Trophoblast cell (in vitro differentiated cells and primary cell): ENCODE data around the gene CTR9.
A peak's percentile ranks its signal among the peaks of the same experiment; 100 is the strongest.

ENCODE experiments used
- DNase-seq, 2 donors: peaks; one replicate each; pipeline ENCODE4 v3.0.0-alpha.2; 2016
- H2AFZ ChIP-seq: 2 replicates; pipeline ENCODE4 v1.6.1; 2013; ENCODE audit warnings: low read length, moderate library complexity, mild to moderate bottlenecking; ENCODE audit not compliant: insufficient read depth, poor library complexity
- H2AK5ac ChIP-seq: 2 replicates; pipeline ENCODE4 v1.6.1; 2013; ENCODE audit warnings: mild to moderate bottlenecking, low read length
- H2BK120ac ChIP-seq: 2 replicates; pipeline ENCODE4 v1.6.1; 2013; ENCODE audit warnings: low read length, mild to moderate bottlenecking, moderate library complexity; ENCODE audit not compliant: insufficient read depth, poor library complexity
- H2BK12ac ChIP-seq: 2 replicates; pipeline ENCODE4 v1.6.1; 2013; ENCODE audit warnings: mild to moderate bottlenecking, low read length, moderate library complexity
- H2BK5ac ChIP-seq: 2 replicates; pipeline ENCODE4 v1.6.1; 2013; ENCODE audit warnings: low read length, low read depth, moderate library complexity, mild to moderate bottlenecking; ENCODE audit not compliant: poor library complexity
- H3K14ac ChIP-seq: 2 replicates; pipeline ENCODE4 v1.6.1; 2013; ENCODE audit warnings: mild to moderate bottlenecking, low read length
- H3K18ac ChIP-seq: 2 replicates; pipeline ENCODE4 v1.6.1; 2013; ENCODE audit warnings: mild to moderate bottlenecking, low read length
- H3K23ac ChIP-seq: 2 replicates; pipeline ENCODE4 v1.6.1; 2013; ENCODE audit warnings: low read length
- H3K27ac ChIP-seq: 2 replicates; pipeline ENCODE4 v1.5.1; 2013; ENCODE audit warnings: low read depth, mild to moderate bottlenecking, inconsistent platforms, low read length, moderate library complexity
- H3K27me3 ChIP-seq: 2 replicates; pipeline ENCODE4 v1.6.1; 2013; ENCODE audit warnings: inconsistent platforms, mild to moderate bottlenecking, low read length, moderate library complexity; ENCODE audit not compliant: insufficient read depth
- H3K36me3 ChIP-seq, 2 experiments: 1 replicate in 1 of 2; 2 replicates in 1 of 2; pipeline ENCODE4 v1.6.1; 2013; ENCODE audit warnings: low read length in 2 of 2, mild to moderate bottlenecking in 2 of 2, moderate library complexity in 1 of 2; ENCODE audit not compliant: insufficient read depth in 2 of 2, control insufficient read depth in 1 of 2
- H3K4ac ChIP-seq: 2 replicates; pipeline ENCODE4 v1.6.1; 2013; ENCODE audit warnings: low read depth, mild to moderate bottlenecking, low read length, moderate library complexity
- H3K4me1 ChIP-seq, 2 experiments: 1 replicate in 1 of 2; 2 replicates in 1 of 2; pipeline ENCODE4 v1.6.1; 2013; ENCODE audit warnings: low read length in 2 of 2, mild to moderate bottlenecking in 2 of 2, moderate library complexity in 1 of 2; ENCODE audit not compliant: insufficient read depth in 2 of 2, control insufficient read depth in 1 of 2
- H3K4me2 ChIP-seq: 2 replicates; pipeline ENCODE4 v1.6.1; 2013; ENCODE audit warnings: inconsistent platforms, mild to moderate bottlenecking, low read length, moderate library complexity
- H3K4me3 ChIP-seq: 2 replicates; pipeline ENCODE4 v1.5.1; 2013; ENCODE audit warnings: mild to moderate bottlenecking, low read depth, low read length, inconsistent platforms
- H3K79me1 ChIP-seq: one replicate; pipeline ENCODE4 v1.6.1; 2013; ENCODE audit warnings: low read length
- H3K79me2 ChIP-seq: 2 replicates; pipeline ENCODE4 v1.6.1; 2013; ENCODE audit warnings: low read length, mild to moderate bottlenecking; ENCODE audit not compliant: control insufficient read depth, insufficient read depth, poor library complexity
- H3K9ac ChIP-seq: 2 replicates; pipeline ENCODE4 v1.6.1; 2013; ENCODE audit warnings: mild to moderate bottlenecking, low read length
- H3K9me3 ChIP-seq: 2 replicates; pipeline ENCODE4 v1.6.1; 2013; ENCODE audit warnings: low read depth, mild to moderate bottlenecking, control low read depth, inconsistent platforms, low read length; ENCODE audit not compliant: insufficient read depth
- H4K12ac ChIP-seq: 2 replicates; pipeline ENCODE4 v1.6.1; 2013; ENCODE audit warnings: low read depth, mild to moderate bottlenecking, low read length, moderate library complexity
- H4K8ac ChIP-seq: 2 replicates; pipeline ENCODE4 v1.6.1; 2013; ENCODE audit warnings: low read depth, mild to moderate bottlenecking, low read length, moderate library complexity
- H4K91ac ChIP-seq: one replicate; pipeline ENCODE4 v1.6.1; 2013; ENCODE audit warnings: low read depth, mild to moderate bottlenecking, low read length, moderate library complexity
- WGBS: extraction: QIAGEN DNeasy Blood & Tissue Kit; methylation state at CpG from one replicate; pipeline ENCODE4 v1.1.7; 2013; ENCODE audit warnings: missing lambda C conversion rate; ENCODE audit not compliant: insufficient read length, insufficient coverage; ENCODE audit errors: extremely low coverage; 5-methylcytosine and 5-hydroxymethylcytosine counted together

Gene CTR9

DNA sequence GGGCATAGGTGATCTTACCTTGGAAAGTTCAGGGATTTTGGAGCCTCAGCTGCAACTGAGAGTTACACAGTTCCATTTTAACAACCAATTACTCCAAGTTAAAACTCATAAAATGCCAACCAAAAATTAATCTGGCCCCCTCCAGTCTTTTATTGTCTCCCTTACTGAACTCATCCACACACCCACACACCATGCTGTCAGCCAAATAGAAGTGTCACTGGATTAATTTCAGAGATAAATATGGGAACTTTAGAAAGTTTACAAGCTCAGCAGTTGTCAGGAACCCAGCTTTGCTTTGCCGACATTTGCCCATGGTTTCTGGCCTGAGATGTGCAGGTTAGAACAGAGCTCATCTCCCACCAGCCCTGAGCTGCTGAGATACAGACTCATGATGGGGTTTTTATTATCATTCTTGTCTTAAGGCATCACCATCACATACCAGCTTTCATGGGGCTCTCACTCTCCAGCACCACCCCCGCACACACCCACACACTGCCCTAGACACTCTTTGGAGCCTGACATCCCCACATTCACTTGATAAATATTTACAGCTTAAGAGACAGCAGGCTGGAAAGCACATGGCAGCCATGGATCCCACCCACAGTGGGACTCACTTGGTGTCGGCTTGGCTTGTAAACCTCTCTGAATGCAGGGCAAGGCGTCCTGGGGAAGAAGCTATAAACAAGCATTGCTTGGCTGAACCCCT, 23.7 kb upstream of the CTR9 start:
- Histone ChIP-seq H3K18ac (no peak overlapping the region), H3K79me2 (no peaks in the 10 kb centered on the region), H3K79me1 (peaks cover 2% of the 10 kb centered on the region), H3K4me3 (no peak overlapping the region), H4K12ac (no peak overlapping the region), H3K36me3 (no peaks in the 10 kb centered on the region), H3K27ac (no peak overlapping the region), H3K9me3 (peaks cover 2% of the 10 kb centered on the region), H3K27me3 (peaks cover 3% of the 10 kb centered on the region), H2BK5ac (no peak overlapping the region), H3K23ac (no peak overlapping the region), H2BK120ac (no peak overlapping the region), H3K4me2 (no peak overlapping the region), H2BK12ac (no peak overlapping the region), H2AK5ac (no peak overlapping the region), H3K9ac (no peak overlapping the region), H4K8ac (no peak overlapping the region), H2AFZ (no peak overlapping the region), H4K91ac (no peak overlapping the region), H3K4ac (no peak overlapping the region), H3K14ac (no peak overlapping the region), H3K4me1 (no peaks in the 10 kb centered on the region)
- WGBS: no CpG with 5 or more reads among the region's 4 CpGs
- DNase-seq: no peak

DNA sequence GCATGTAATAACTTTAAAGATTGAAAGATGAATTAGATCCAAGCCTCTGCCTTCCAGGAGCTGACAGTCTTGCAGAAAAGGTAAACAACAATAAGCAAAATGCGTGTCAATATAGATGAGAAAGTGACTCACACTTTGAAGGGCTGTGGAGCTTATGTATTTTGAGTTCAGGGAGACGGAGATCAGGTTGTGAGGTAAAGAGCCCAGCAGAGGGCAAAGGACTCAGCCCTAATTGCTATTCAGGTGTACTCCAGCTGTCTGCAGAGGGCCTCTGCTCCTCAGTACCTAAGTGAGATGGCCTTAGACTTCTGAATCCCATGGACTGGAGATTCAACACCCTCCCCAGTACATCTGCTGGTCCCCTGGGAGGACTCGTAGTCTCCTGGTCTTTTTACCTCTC, 22.9 kb upstream of the CTR9 start:
- WGBS: no CpG with 5 or more reads among the region's 3 CpGs
- no peak overlapping the region for H3K9ac ChIP-seq

DNA sequence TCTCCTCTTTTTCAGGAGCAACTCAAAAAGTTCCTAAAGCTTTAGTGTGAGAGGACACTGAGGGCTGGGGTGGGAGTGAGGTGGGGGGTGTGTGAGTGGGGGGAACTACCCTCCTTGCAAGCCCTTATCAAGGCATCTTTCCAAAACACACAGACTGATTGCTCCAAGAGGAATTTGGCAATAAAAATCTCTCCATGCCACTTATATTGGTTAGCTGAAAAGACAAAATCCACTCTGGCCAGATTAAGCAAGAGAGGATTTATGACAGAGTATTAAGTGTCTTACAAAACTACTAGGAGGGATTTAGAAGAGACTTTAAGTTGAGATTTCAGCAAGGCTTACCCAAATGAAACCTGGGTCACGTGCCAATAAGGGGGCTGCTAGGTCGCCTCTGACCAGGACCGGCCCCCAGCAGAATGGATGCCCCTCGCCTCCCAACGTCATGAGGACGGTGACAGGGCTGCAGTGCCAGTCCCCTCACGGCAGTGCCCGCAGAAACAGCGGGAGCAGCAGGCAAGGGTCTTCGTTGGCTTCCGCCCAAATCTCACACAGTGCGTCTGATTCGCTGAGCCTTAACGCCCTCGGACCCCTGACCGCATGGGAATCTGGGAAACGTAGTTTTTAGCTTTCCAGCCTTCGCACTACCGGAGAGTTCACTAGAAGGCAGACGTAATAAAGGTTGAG, 22.1 kb upstream of the CTR9 start:
- Histone ChIP-seq H3K4ac (no peak overlapping the region), H3K4me3 (peak overlapping the region; percentile 72), H3K36me3 (no peaks in the 10 kb centered on the region)

More for the DNA sequence above, 22.9 kb upstream of the CTR9 start:
- Histone ChIP-seq H3K27ac (no peak overlapping the region), H3K9me3 (peaks cover 2% of the 10 kb centered on the region), H3K4ac (no peak overlapping the region), H2AFZ (no peak overlapping the region), H2BK120ac (no peak overlapping the region), H4K91ac (no peak overlapping the region), H3K18ac (no peak overlapping the region), H2BK12ac (no peak overlapping the region), H3K27me3 (peaks cover 3% of the 10 kb centered on the region), H3K23ac (no peak overlapping the region), H3K4me2 (no peak overlapping the region), H3K14ac (no peak overlapping the region), H2AK5ac (no peak overlapping the region), H4K12ac (no peak overlapping the region), H3K4me1 (no peaks in the 10 kb centered on the region), H4K8ac (peak overlapping the region; percentile 35), H3K4me3 (no peak overlapping the region), H3K36me3 (no peaks in the 10 kb centered on the region), H3K79me2 (no peaks in the 10 kb centered on the region), H3K79me1 (peaks cover 2% of the 10 kb centered on the region), H2BK5ac (no peak overlapping the region)
- DNase-seq: no peak

DNA sequence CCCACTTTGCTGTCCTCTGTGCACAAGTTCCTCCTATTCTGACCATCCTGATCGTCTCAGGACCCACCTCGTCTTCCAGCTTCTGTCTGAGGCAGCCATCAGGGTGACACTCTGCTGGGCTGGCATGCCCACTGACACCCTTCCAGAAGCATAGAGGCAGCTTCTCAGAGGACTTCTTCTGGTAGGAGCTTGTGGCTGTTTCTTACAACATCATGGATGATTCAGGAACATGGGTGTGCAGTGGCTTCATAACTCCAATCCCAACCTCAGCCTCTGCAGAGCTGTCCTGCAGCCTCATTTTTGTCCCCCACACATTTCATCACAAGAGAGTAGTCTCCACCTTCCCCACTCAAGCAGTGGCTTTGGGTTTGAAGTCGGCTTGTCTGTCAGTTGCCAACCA, 20.9 kb upstream of the CTR9 start:
- Histone ChIP-seq H3K4ac (no peak overlapping the region), H3K18ac (no peak overlapping the region), H3K4me2 (no peak overlapping the region), H3K9me3 (peaks cover 2% of the 10 kb centered on the region), H4K12ac (no peak overlapping the region), H2AK5ac (no peak overlapping the region), H4K8ac (no peak overlapping the region), H3K23ac (no peak overlapping the region), H2AFZ (no peak overlapping the region), H2BK12ac (no peak overlapping the region), H2BK5ac (no peak overlapping the region), H3K9ac (no peak overlapping the region), H3K79me2 (no peaks in the 10 kb centered on the region), H4K91ac (no peak overlapping the region), H3K27ac (no peak overlapping the region), H3K4me1 (no peaks in the 10 kb centered on the region), H3K14ac (no peak overlapping the region), H2BK120ac (no peak overlapping the region), H3K79me1 (peaks cover 2% of the 10 kb centered on the region), H3K27me3 (peaks cover 3% of the 10 kb centered on the region), H3K4me3 (no peak overlapping the region), H3K36me3 (no peaks in the 10 kb centered on the region)
- DNase-seq: peak in 1 of 2 donors; percentile 6
- WGBS: no CpG with 5 or more reads among the region's 3 CpGs

More for the DNA sequence above, 22.1 kb upstream of the CTR9 start:
- Histone ChIP-seq H3K27me3 (peaks cover 3% of the 10 kb centered on the region), H3K23ac (no peak overlapping the region), H4K8ac (peak overlapping the region; percentile 56), H3K14ac (peak overlapping the region; percentile 20), H3K9me3 (peaks cover 2% of the 10 kb centered on the region), H2AK5ac (no peak overlapping the region), H4K91ac (peak overlapping the region; percentile 40), H3K4me2 (peak overlapping the region; percentile 64), H2BK12ac (no peak overlapping the region), H2AFZ (peak overlapping the region; percentile 53), H3K18ac (peak overlapping the region; percentile 43), H3K27ac (no peak overlapping the region), H2BK5ac (no peak overlapping the region), H3K79me1 (peaks cover 2% of the 10 kb centered on the region), H4K12ac (no peak overlapping the region), H2BK120ac (no peak overlapping the region), H3K79me2 (no peaks in the 10 kb centered on the region), H3K4me1 (no peaks in the 10 kb centered on the region), H3K9ac (no peak overlapping the region)
- no CpG with 5 or more reads among the region's 20 CpGs for WGBS
- DNase-seq: no peak
